GM23248 (cell line): ENCODE measurements around the gene TNFRSF21. TPM values are rescaled to one million over a fixed set of nuclear protein-coding genes. Genes with fewer than 3 reads are reported as not detected.

Experiments
- DNase-seq: peaks from one replicate; pipeline ENCODE4 v3.0.0-alpha.2; 2015
- H2AFZ ChIP-seq: fragments of 200-600 bp; sonication (generic); 2 replicates; pipeline ENCODE4 v1.6.1; 2016; ENCODE audit warnings: antibody characterized with exemption
- H3F3A ChIP-seq: fragments of 200-600 bp; sonication (generic); 2 replicates; pipeline ENCODE4 v1.6.1; 2016; ENCODE audit warnings: mild to moderate bottlenecking, antibody characterized with exemption, mixed run types; ENCODE audit not compliant: insufficient read depth
- H3K27ac ChIP-seq: fragments of 200-600 bp; sonication (generic); 2 replicates; pipeline ENCODE4 v1.5.1; 2016; ENCODE audit warnings: mild to moderate bottlenecking
- H3K27me3 ChIP-seq: fragments of 200-600 bp; sonication (generic); replicated peaks from 2 replicates; pipeline ENCODE4 v1.6.1; 2016; ENCODE audit warnings: mild to moderate bottlenecking; ENCODE audit not compliant: insufficient read depth
- H3K36me3 ChIP-seq: fragments of 200-600 bp; sonication (generic); 2 replicates; pipeline ENCODE4 v1.6.1; 2016; ENCODE audit warnings: low read depth, mild to moderate bottlenecking
- H3K4me1 ChIP-seq: fragments of 200-600 bp; sonication (generic); 2 replicates; pipeline ENCODE4 v1.6.1; 2016; ENCODE audit warnings: mild to moderate bottlenecking; ENCODE audit not compliant: insufficient read depth
- H3K4me2 ChIP-seq: fragments of 200-600 bp; sonication (generic); one replicate; pipeline ENCODE4 v1.6.1; 2016; ENCODE audit warnings: mild to moderate bottlenecking; ENCODE audit not compliant: unreplicated experiment
- H3K4me3 ChIP-seq: fragments of 200-600 bp; sonication (generic); 2 replicates; pipeline ENCODE4 v1.5.1; 2016; ENCODE audit warnings: mild to moderate bottlenecking
- H3K79me2 ChIP-seq: fragments of 200-600 bp; sonication (generic); 2 replicates; pipeline ENCODE4 v1.6.1; 2016; ENCODE audit warnings: mild to moderate bottlenecking; ENCODE audit not compliant: insufficient read depth
- H3K9ac ChIP-seq: fragments of 200-600 bp; sonication (generic); 2 replicates; pipeline ENCODE4 v1.6.1; 2016; ENCODE audit warnings: mild to moderate bottlenecking
- H3K9me2 ChIP-seq: fragments of 200-600 bp; sonication (generic); 2 replicates; pipeline ENCODE4 v1.6.1; 2016; ENCODE audit warnings: mixed run types, mild to moderate bottlenecking, moderate library complexity; ENCODE audit not compliant: insufficient read depth
- H3K9me3 ChIP-seq: fragments of 200-600 bp; sonication (generic); one replicate; pipeline ENCODE4 v1.6.1; 2017; ENCODE audit warnings: low read depth
- H4K20me1 ChIP-seq: fragments of 200-600 bp; sonication (generic); 2 replicates; pipeline ENCODE4 v1.6.0; 2016; ENCODE audit not compliant: insufficient read depth
- EZH2 ChIP-seq: fragments of 200-600 bp; sonication (generic); IDR thresholded peaks from 2 replicates; pipeline ENCODE4 v1.6.1; 2018; ENCODE audit warnings: antibody characterized with exemption, mild to moderate bottlenecking; ENCODE audit not compliant: insufficient read depth, poor library complexity, severe bottlenecking
- EZH2phosphoT487 ChIP-seq: fragments of 200-600 bp; sonication (generic); IDR thresholded peaks from 2 replicates; pipeline ENCODE4 v1.6.1; 2018; ENCODE audit warnings: antibody characterized with exemption, moderate library complexity, mild to moderate bottlenecking, low read depth; ENCODE audit not compliant: insufficient read depth
- WGBS, 2 experiments: methylation state at CpG; one replicate each; pipeline ENCODE4 v1.1.6; 2015 to 2017; ENCODE audit warnings: low lambda C conversion rate in 2 of 2, low coverage in 1 of 2; ENCODE audit errors: missing lambda C conversion rate in 2 of 2; 5-methylcytosine and 5-hydroxymethylcytosine counted together
- in situ Hi-C: fragments of 300-500 bp; cut with MboI; formaldehyde crosslinking; loops from 2 replicates; pipeline ENCODE4 v1.15.0; 2020
- polyA plus RNA-seq: library from polyadenylated mRNA; unstranded; fragments of >200 nt; fragmentation: Nextera tagmentation; extraction: Ambion mirVana; gene quantifications from 2 replicates; pipeline ENCODE4 v1.2.1, GENCODE V29; 2016
- total RNA-seq: library from RNA; depleted of rRNA; stranded (reverse); fragments of >200 nt; shearing (Covaris generic); gene quantifications from 2 replicates; pipeline ENCODE4 v1.2.3, GENCODE V29; 2014

The TNFRSF21 gene
- total and polyA plus RNA-seq, 2 experiments from 2014 or later, result 3.9 to 8.4 TPM

DNA sequence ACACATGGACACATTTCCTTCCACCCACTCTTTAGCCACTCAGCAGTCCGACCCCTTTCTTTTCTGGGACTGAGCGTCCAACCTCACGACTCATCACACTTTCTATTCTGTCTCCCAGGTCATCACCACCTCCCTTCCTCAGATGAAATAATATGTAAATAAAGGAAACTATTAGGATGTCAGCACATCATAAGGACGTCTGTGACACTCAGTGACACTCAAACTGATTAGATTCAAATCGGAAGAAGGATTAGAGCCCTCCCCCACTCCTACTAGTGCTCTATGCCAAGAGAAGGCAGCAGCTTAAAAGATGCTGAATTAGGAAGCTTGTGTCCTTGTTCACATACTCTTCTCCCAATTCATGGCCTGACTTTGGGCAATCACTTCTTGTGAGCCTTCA, 113.6 kb downstream of the TNFRSF21 start:
- TF ChIP-seq EZH2 (no peak), EZH2phosphoT487 (no peak)
- Histone ChIP-seq H2AFZ (no peak overlapping the region), H3K27ac (no peak overlapping the region), H3K27me3 (no peaks in the 10 kb centered on the region), H4K20me1 (no peaks in the 10 kb centered on the region), H3K9ac (no peak overlapping the region), H3K36me3 (no peaks in the 10 kb centered on the region), H3F3A (no peaks in the 10 kb centered on the region), H3K4me2 (no peak overlapping the region), H3K9me2 (no peaks in the 10 kb centered on the region), H3K4me1 (no peaks in the 10 kb centered on the region), H3K79me2 (no peaks in the 10 kb centered on the region), H3K4me3 (no peak overlapping the region), H3K9me3 (no peaks in the 10 kb centered on the region)
- in situ Hi-C loops, result no loop called here
- WGBS, 2 experiments, result 54 to 55% methylated on average over 5 of the region's 5 CpGs
- DNase-seq, result no peak

DNA sequence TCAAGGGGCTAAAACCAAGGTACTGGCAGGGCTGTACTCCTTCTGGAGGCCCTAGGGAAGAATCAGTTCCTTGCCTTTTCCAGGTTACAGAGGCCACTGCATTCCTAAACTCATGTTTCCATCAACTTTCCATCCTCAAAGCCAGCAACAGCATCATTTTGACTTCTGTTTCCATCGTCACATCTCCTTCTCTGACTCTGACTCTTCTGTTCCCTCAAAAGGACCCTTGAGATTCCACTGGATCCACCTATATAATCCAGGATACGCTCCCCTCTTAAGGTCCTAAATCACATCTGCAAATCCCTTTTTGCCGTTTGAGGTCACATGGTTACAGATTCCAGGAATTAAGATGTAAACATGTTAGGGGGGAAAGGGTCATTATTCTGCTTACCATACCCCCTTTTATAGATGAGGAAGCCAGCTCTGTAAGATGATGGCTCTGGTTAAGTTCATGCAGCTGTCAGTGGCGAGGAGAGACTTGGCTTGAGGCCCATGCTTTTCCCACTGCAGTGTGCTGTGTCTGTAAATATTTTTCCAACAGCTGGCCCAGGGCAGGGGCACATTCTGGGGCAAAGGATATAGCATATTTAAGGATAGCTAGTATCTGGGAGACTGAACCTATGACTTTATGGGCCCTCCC, 114.6 kb downstream of the TNFRSF21 start:
- H3K9ac ChIP-seq, result no peak overlapping the region
- H3K9me2 ChIP-seq, result no peaks in the 10 kb centered on the region
- H3K27me3 ChIP-seq, result no peaks in the 10 kb centered on the region
- DNase-seq, result no peak
- no peaks in the 10 kb centered on the region for H3F3A ChIP-seq
- no peaks in the 10 kb centered on the region for H4K20me1 ChIP-seq
- H3K4me2 ChIP-seq, result no peak overlapping the region
- no peaks in the 10 kb centered on the region for H3K9me3 ChIP-seq
- TF ChIP-seq EZH2phosphoT487 (no peak), EZH2 (no peak)
- H3K4me3 ChIP-seq, result no peak overlapping the region
- H3K27ac ChIP-seq, result no peak overlapping the region
- H2AFZ ChIP-seq, result no peak overlapping the region
- WGBS, 2 experiments, result 16 to 27% methylated on average over 4 of the region's 4 CpGs
- H3K36me3 ChIP-seq, result no peaks in the 10 kb centered on the region
- in situ Hi-C loops, result no loop called here
- H3K4me1 ChIP-seq, result no peaks in the 10 kb centered on the region
- no peaks in the 10 kb centered on the region for H3K79me2 ChIP-seq

DNA sequence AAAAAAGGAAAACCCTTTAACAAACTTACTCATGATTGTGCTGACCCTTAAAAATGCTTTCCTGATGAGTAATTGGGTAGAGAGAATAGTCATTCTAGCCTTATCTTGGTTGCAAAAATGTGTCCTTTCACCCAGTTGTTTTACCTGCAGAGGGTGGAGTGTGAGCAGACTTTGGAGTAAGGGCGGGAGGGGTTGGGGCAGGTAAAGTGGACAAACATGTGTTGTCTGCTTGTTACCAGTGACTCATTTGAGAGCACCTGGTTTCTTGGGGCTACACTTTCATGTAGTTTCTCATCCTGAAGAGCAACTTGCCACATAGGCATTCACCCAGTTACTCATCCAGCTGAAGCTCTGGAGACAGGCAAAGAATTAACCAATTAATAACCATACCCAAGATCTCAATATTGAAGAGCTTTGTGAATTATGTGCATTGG, 121.1 kb downstream of the TNFRSF21 start:
- Histone ChIP-seq H3K4me3 (no peak overlapping the region), H3K27ac (peak overlapping the region; percentile 48)
- no peak for TF ChIP-seq EZH2
- TF ChIP-seq EZH2phosphoT487, result no peak

DNA sequence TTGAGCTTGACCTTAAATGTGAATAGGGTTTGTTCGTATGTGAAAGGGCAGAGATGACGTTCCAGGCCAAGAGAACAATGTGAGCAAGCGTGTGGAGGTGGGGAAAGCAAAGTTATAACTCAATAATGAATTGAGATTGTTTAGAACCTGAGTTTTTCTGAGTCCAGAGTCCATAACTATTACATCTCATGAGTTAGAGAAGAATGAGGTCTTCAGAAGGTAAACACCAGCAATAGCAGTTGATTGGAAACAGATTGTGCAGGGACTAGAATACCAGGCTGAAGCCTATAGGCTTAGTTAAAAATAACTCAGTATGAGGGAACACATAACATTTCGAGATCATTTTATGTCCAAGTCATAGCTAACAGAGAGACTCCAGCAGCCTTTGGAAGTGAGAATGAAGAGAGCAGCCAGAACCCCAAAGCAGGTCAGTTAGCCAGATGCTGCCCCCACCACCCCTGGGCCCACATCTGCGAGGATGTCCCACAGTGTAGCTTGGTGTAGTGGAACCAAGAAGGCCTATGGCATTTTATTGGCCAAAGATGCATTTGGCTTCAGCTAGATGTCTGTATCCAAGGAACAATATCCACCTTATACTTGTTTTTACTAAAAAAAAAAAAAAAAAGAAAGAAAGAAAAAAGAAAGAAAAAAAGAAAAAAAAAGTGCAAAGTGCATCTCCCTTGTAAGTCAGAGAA, 121.7 kb downstream of the TNFRSF21 start:
- in situ Hi-C loops, result no loop called here
- Histone ChIP-seq H3K36me3 (no peaks in the 10 kb centered on the region), H4K20me1 (no peaks in the 10 kb centered on the region), H3K4me2 (peak overlapping the region; percentile 56), H3K27me3 (no peaks in the 10 kb centered on the region), H3K9ac (no peak overlapping the region), H3K4me3 (no peak overlapping the region), H3K4me1 (peaks cover 26% of the 10 kb centered on the region), H2AFZ (peak overlapping the region; percentile 31; the same call in 1 of the 2 replicates), H3K9me3 (no peaks in the 10 kb centered on the region), H3K27ac (peak overlapping the region; percentile 48), H3K9me2 (no peaks in the 10 kb centered on the region), H3F3A (no peaks in the 10 kb centered on the region; the same call in 1 of the 2 replicates), H3K79me2 (no peaks in the 10 kb centered on the region)
- no peak for TF ChIP-seq EZH2
- no peak for TF ChIP-seq EZH2phosphoT487
- peak; percentile 53 for DNase-seq
- 15 to 18% methylated on average over 5 of the region's 5 CpGs for WGBS, 2 experiments

More for the DNA sequence above, 121.1 kb downstream of the TNFRSF21 start:
- WGBS, 2 experiments, result 46 to 53% methylated on average over 1 of the region's 1 CpG
- no peaks in the 10 kb centered on the region for H3K9me3 ChIP-seq
- no peak overlapping the region for H3K9ac ChIP-seq
- no peaks in the 10 kb centered on the region for H3K79me2 ChIP-seq
- H3K27me3 ChIP-seq, result no peaks in the 10 kb centered on the region
- H3F3A ChIP-seq, result no peaks in the 10 kb centered on the region; the same call in 1 of the 2 replicates
- no peak overlapping the region for H2AFZ ChIP-seq
- no peaks in the 10 kb centered on the region for H3K36me3 ChIP-seq
- peak overlapping the region; percentile 56 for H3K4me2 ChIP-seq
- in situ Hi-C loops, result no loop called here
- no peaks in the 10 kb centered on the region for H3K9me2 ChIP-seq
- DNase-seq, result peak; percentile 71
- H4K20me1 ChIP-seq, result no peaks in the 10 kb centered on the region
- peaks cover 26% of the 10 kb centered on the region for H3K4me1 ChIP-seq
